Measurements from ENCODE around the gene PRKX.
"Not testable (repeated sequence)": the region's sequence is repeated elsewhere in the genome, so short reads cannot be mapped to it uniquely, and the experiment has no call there.

Gene PRKX

GRCh38 chrX:3577551-3577950 lies 135.9 kb downstream of the PRKX start:
- DNase-seq (ENCODE audit: low read depth) = no peak

- DNase-seq (ENCODE audit: low read depth) = peak; percentile 42
Observed at GRCh38 chrX:3576886-3577501, 136.5 kb downstream of the PRKX start.

GRCh38 chrX:3567686-3568085 lies 145.8 kb downstream of the PRKX start:
- peak; percentile 9 for DNase-seq (ENCODE audit: low read depth)

DNA sequence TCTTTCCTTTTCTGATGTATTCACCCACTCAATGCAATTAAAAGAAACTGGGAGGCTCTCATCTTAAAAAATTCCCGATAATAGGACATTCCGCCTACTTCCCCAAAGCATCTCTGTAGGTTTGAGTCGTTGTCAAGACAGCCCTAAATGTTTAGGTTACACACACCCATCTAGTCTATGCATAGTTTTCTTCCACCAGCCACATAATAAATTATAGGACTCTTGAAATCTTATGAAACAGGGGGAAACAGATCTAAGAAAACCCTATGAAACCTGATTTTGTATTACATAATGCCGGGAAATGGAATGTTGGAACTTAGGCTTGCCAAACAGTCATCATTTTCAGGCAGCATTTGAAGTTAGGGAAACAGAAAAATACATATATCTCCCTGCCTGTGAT lies 150.0 kb downstream of the PRKX start:
- no peak for DNase-seq (ENCODE audit: low read depth)

DNA sequence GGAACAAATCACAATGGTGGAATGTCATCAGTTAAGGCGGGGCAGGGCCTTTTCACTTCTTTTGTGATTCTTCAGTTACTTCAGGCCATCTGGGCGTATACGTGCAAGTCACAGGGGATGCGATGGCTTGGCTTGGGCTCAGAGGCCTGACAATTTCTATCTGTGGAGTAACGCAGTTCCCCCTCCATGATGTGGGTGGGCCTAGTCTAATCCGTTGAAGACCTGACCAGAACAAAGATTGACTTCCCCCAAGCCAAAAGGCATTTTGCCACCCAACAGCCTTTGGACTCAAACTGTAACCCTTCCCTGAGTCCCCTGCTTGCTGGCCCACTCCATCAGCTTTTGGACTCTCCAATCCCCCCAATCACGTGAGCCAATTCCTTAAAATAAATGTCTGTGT lies 153.4 kb downstream of the PRKX start:
- not testable (repeated sequence) for DNase-seq (ENCODE audit: low read depth)
